ENCODE measurements around the gene HIKESHI. TPM values are rescaled to one million over a fixed set of nuclear protein-coding genes. Genes with fewer than 3 reads are reported as not detected.

The HIKESHI gene
- total and polyA plus RNA-seq, 2 donors (not counting 1 experiment from before 2014, with no cell fraction given): 24.4 to 28.0 TPM

GRCh38 chr11:86278226-86278625 is 23.8 kb upstream of the HIKESHI start:
- Mint-ChIP-seq H3K27me3 (no peaks in the 10 kb centered on the region), H3K4me3 (no peak overlapping the region), H3K27ac (no peak overlapping the region), H3K9me3 (ENCODE audit: insufficient read depth) (peaks cover 3% of the 10 kb centered on the region), H3K4me1 (peaks cover 5% of the 10 kb centered on the region)
- no peak for DNase-seq
- TF ChIP-seq EZH2 (IDR thresholded peaks at IDR 0.05; ENCODE audit: borderline replicate concordance, insufficient read depth, low read depth, low read length, poor library complexity, severe bottlenecking) (no peak), CTCF (IDR thresholded peaks at IDR 0.05) (no peak)
- Histone ChIP-seq H3K9ac (ENCODE audit: low read length) (no peak overlapping the region), H3K4me2 (replicated peaks; ENCODE audit: low read depth, low read length, poor library complexity, severe bottlenecking) (no peak overlapping the region), H3K9me3 (ENCODE audit: control extremely low read depth in 1 of 3, control insufficient read depth in 2 of 3, insufficient read depth in 1 of 3, low read length in 2 of 3) (no peaks in the 10 kb centered on the region), H3K36me3 (replicated peaks in 1 of 2; ENCODE audit: control extremely low read depth in 1 of 2, control insufficient read depth in 1 of 2, extremely low read depth in 1 of 2, insufficient read depth in 2 of 2, low read length in 1 of 2) (peaks cover 15 to 64% of the 10 kb centered on the region in 2 experiments), H4K20me1 (ENCODE audit: control insufficient read depth, insufficient read depth, low read length, poor library complexity, severe bottlenecking) (peaks cover 13% of the 10 kb centered on the region), H3K4me1 (ENCODE audit: control insufficient read depth in 2 of 2, insufficient read depth in 2 of 2, low read length in 2 of 2) (no peaks in the 10 kb centered on the region), H3K27ac (ENCODE audit: low read length in 2 of 2) (no peak overlapping the region), H2AFZ (ENCODE audit: insufficient read depth, low read depth, low read length, poor library complexity, severe bottlenecking) (no peak overlapping the region), H3K27me3 (replicated peaks in 1 of 4; ENCODE audit: control extremely low read depth in 1 of 4, control insufficient read depth in 3 of 4, insufficient read depth in 4 of 4, low read length in 3 of 4) (no peaks in the 10 kb centered on the region), H3K4me3 (ENCODE audit: control extremely low read depth in 1 of 5, extremely low read depth in 1 of 5, insufficient read depth in 1 of 5, low read depth in 2 of 5, low read length in 4 of 5) (no peak overlapping the region), H3K79me2 (ENCODE audit: control insufficient read depth, insufficient read depth, low read length) (peaks cover 19% of the 10 kb centered on the region)
- intact Hi-C loops (cut with micrococcal nuclease): no loop called here
- CTCF ChIA-PET: interaction anchor here (0.8 kb wide), 1 partner anchor 14 kb away, joined by 4 read pairs; no protein-coding TSS in a partner anchor
- no peak for ATAC-seq (ENCODE audit: low read depth)
- POLR2A ChIA-PET: interaction anchor here (0.6 kb wide), 1 partner anchor 20 kb away, joined by 4 read pairs; no protein-coding TSS in a partner anchor
- no CpG with 5 or more reads among the region's 8 CpGs for WGBS (ENCODE audit: insufficient coverage)

- CTCF ChIA-PET: no interaction called here
- Histone ChIP-seq H2AFZ (ENCODE audit: insufficient read depth, low read depth, low read length, poor library complexity, severe bottlenecking) (no peak overlapping the region), H3K4me2 (replicated peaks; ENCODE audit: low read depth, low read length, poor library complexity, severe bottlenecking) (no peak overlapping the region), H3K79me2 (ENCODE audit: control insufficient read depth, insufficient read depth, low read length) (peaks cover 4% of the 10 kb centered on the region), H3K36me3 (replicated peaks in 1 of 2; ENCODE audit: control extremely low read depth in 1 of 2, control insufficient read depth in 1 of 2, extremely low read depth in 1 of 2, insufficient read depth in 2 of 2, low read length in 1 of 2) (peaks cover 18 to 61% of the 10 kb centered on the region in 2 experiments), H3K4me3 (ENCODE audit: control extremely low read depth in 1 of 5, extremely low read depth in 1 of 5, insufficient read depth in 1 of 5, low read depth in 2 of 5, low read length in 4 of 5) (no peak overlapping the region), H3K27me3 (replicated peaks in 1 of 4; ENCODE audit: control extremely low read depth in 1 of 4, control insufficient read depth in 3 of 4, insufficient read depth in 4 of 4, low read length in 3 of 4) (no peaks in the 10 kb centered on the region), H3K4me1 (ENCODE audit: control insufficient read depth in 2 of 2, insufficient read depth in 2 of 2, low read length in 2 of 2) (no peaks in the 10 kb centered on the region), H3K9ac (ENCODE audit: low read length) (no peak overlapping the region), H3K9me3 (ENCODE audit: control extremely low read depth in 1 of 3, control insufficient read depth in 2 of 3, insufficient read depth in 1 of 3, low read length in 2 of 3) (no peaks in the 10 kb centered on the region), H3K27ac (ENCODE audit: low read length in 2 of 2) (no peak overlapping the region), H4K20me1 (ENCODE audit: control insufficient read depth, insufficient read depth, low read length, poor library complexity, severe bottlenecking) (peaks cover 3% of the 10 kb centered on the region)
- TF ChIP-seq EZH2 (IDR thresholded peaks at IDR 0.05; ENCODE audit: borderline replicate concordance, insufficient read depth, low read depth, low read length, poor library complexity, severe bottlenecking) (no peak), CTCF (IDR thresholded peaks at IDR 0.05) (no peak)
- no peak overlapping the region for H3K4me3 Mint-ChIP-seq
- no CpG with 5 or more reads among the region's 3 CpGs for WGBS (ENCODE audit: insufficient coverage)
- H3K27me3 Mint-ChIP-seq: no peaks in the 10 kb centered on the region
- POLR2A ChIA-PET: no interaction called here
- no peak overlapping the region for H3K27ac Mint-ChIP-seq
- peaks cover 3% of the 10 kb centered on the region for H3K9me3 Mint-ChIP-seq (ENCODE audit: insufficient read depth)
- DNase-seq: no peak
- intact Hi-C loops (cut with micrococcal nuclease): no loop called here
- ATAC-seq (ENCODE audit: low read depth): no peak
- peaks cover 1% of the 10 kb centered on the region for H3K4me1 Mint-ChIP-seq
These were observed 22.3 kb upstream of the HIKESHI start for GRCh38 chr11:86279747-86280146.

Data from B cell (primary cell).